ENCODE results near the gene CYBRD1.

DNA sequence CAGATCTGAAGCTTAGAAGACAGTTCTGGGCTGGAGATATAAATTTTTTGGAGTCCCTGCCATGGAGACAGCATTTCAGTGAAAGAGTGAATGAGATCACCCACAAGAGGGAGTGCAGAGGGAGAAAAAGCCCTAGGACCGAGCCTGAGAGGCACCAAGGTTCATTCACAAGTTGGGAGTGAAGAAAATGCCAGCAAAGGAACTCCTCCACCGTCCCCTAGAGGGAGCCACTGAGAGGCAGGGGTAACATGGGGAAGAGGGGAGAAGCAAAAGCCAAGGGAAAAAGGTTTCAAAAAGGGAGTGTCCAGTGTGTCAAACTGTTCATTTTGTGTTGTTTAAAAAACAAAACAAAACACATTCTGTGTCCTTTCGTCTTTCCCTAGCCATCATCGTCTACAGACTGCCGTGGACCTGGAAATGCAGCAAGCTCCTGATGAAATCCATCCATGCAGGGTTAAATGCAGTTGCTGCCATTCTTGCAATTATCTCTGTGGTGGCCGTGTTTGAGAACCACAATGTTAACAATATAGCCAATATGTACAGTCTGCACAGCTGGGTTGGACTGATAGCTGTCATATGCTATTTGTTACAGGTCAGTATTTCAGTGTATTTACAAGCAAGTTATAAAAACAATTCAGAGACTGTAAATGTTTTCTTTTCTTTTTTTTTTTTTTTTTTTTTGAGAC, 19.1 kb downstream of the CYBRD1 start:
- TF ChIP-seq POLR2A (IDR thresholded peaks at IDR 0.05), result no peak
- TF ChIP-seq, protein P1, sequence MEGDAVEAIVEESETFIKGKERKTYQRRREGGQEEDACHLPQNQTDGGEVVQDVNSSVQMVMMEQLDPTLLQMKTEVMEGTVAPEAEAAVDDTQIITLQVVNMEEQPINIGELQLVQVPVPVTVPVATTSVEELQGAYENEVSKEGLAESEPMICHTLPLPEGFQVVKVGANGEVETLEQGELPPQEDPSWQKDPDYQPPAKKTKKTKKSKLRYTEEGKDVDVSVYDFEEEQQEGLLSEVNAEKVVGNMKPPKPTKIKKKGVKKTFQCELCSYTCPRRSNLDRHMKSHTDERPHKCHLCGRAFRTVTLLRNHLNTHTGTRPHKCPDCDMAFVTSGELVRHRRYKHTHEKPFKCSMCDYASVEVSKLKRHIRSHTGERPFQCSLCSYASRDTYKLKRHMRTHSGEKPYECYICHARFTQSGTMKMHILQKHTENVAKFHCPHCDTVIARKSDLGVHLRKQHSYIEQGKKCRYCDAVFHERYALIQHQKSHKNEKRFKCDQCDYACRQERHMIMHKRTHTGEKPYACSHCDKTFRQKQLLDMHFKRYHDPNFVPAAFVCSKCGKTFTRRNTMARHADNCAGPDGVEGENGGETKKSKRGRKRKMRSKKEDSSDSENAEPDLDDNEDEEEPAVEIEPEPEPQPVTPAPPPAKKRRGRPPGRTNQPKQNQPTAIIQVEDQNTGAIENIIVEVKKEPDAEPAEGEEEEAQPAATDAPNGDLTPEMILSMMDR (IDR thresholded peaks at IDR 0.05), result no peak
